Coronary artery (tissue), 2 donors: ENCODE data around the gene HOXA1.

ENCODE experiments used
- DNase-seq: peaks from one replicate; pipeline ENCODE4 v3.0.0-alpha.2; 2017; ENCODE audit warnings: low spot score
- H3K27ac ChIP-seq, 2 donors: fragments of 200-600 bp; sonication (generic); one replicate each; pipeline ENCODE4 v1.5.1; 2016 to 2019
- H3K4me3 ChIP-seq: fragments of 200-600 bp; sonication (generic); 2 replicates; pipeline ENCODE4 v1.5.1; 2016; ENCODE audit warnings: mild to moderate bottlenecking, moderate library complexity
- CTCF ChIP-seq: fragments of 200-600 bp; sonication (generic); IDR thresholded peaks from one replicate; pipeline ENCODE4 v1.5.1; 2019; ENCODE audit warnings: antibody characterized with exemption

The HOXA1 gene

GRCh38 chr7:27110186-27111031 lies 14.6 kb upstream of the HOXA1 start:
- Histone ChIP-seq H3K4me3 (peak overlapping the region; percentile 44), H3K27ac (peak overlapping the region in 1 of 2 donors; percentile 43)
- TF ChIP-seq CTCF = no peak
- DNase-seq = no peak

- Histone ChIP-seq H3K27ac (peak overlapping the region in 1 of 2 donors; percentile 77), H3K4me3 (no peak overlapping the region)
- TF ChIP-seq CTCF = no peak
- DNase-seq = no peak
Measured at GRCh38 chr7:27109466-27110185, 13.8 kb upstream of the HOXA1 start.

- no peak for TF ChIP-seq CTCF
- Histone ChIP-seq H3K4me3 (peak overlapping the region; percentile 49), H3K27ac (peak overlapping the region in 1 of 2 donors; percentile 77)
- no peak for DNase-seq
Measured at GRCh38 chr7:27108390-27109127, 12.8 kb upstream of the HOXA1 start.

GRCh38 chr7:27107391-27108381 lies 11.9 kb upstream of the HOXA1 start:
- DNase-seq = no peak
- Histone ChIP-seq H3K27ac (peak overlapping the region in 1 of 2 donors; percentile 77), H3K4me3 (peak overlapping the region; percentile 49)
- TF ChIP-seq CTCF = no peak

GRCh38 chr7:27106901-27107240 lies 11.1 kb upstream of the HOXA1 start:
- Histone ChIP-seq H3K27ac (peak overlapping the region in 1 of 2 donors; percentile 64), H3K4me3 (peak overlapping the region; percentile 63)
- no peak for TF ChIP-seq CTCF
- DNase-seq = no peak
